Gastroesophageal sphincter (tissue), 4 donors: Measurements from ENCODE around the gene PAFAH1B1. TPM values are rescaled to one million over a fixed set of nuclear protein-coding genes. Genes with fewer than 3 reads are reported as not detected.
"Not testable (repeated sequence)": the region's sequence is repeated elsewhere in the genome, so short reads cannot be mapped to it uniquely, and the experiment has no call there.

Experiments used
- ATAC-seq: fragments of 150-250 bp; one replicate; pipeline ENCODE4 v1.9.1; 2016; ENCODE audit warnings: mild to moderate bottlenecking, moderate library complexity
- H3K27ac ChIP-seq, 4 donors: fragments of 200-600 bp; sonication (generic) in 3 of 4; 1 replicate in 3 of 4; 2 replicates in 1 of 4; pipeline ENCODE4 v1.5.1; 2016 to 2019
- H3K27me3 ChIP-seq: fragments of 200-600 bp; sonication (generic); one replicate; pipeline ENCODE4 v1.5.1; 2019
- H3K36me3 ChIP-seq, 2 donors: fragments of 200-600 bp; sonication (generic); one replicate each; pipeline ENCODE4 v1.5.1; 2019; ENCODE audit warnings: control low read depth in 1 of 2
- H3K4me1 ChIP-seq, 3 donors: fragments of 200-600 bp; sonication (generic); 1 replicate in 2 of 3; 2 replicates in 1 of 3; pipeline ENCODE4 v1.5.1; 2016 to 2019; ENCODE audit warnings: control low read depth in 2 of 3
- H3K4me3 ChIP-seq, 2 donors: fragments of 200-600 bp; sonication (generic); one replicate each; pipeline ENCODE4 v1.5.1; 2019; ENCODE audit warnings: mild to moderate bottlenecking in 1 of 2, moderate library complexity in 1 of 2
- H3K9me3 ChIP-seq, 3 donors: fragments of 200-600 bp; sonication (generic); one replicate each; pipeline ENCODE4 v1.5.1; 2017 to 2019; ENCODE audit warnings: control low read depth in 2 of 3
- CTCF ChIP-seq, 4 experiments: fragments of 200-600 bp in 2 of 4; fragments of 450-650 bp in 2 of 4; sonication (generic) in 1 of 4; IDR thresholded peaks; one replicate each; pipeline ENCODE4 v1.5.1; 2017 to 2019; ENCODE audit warnings: antibody characterized with exemption in 4 of 4, mild to moderate bottlenecking in 2 of 4, moderate library complexity in 2 of 4
- EP300 ChIP-seq: sonication (generic); formaldehyde crosslinking; IDR thresholded peaks from one replicate; pipeline ENCODE4 v1.6.1; 2017; ENCODE audit warnings: antibody characterized with exemption, mild to moderate bottlenecking
- POLR2A ChIP-seq, 2 donors: fragments of 450-650 bp; IDR thresholded peaks; one replicate each; pipeline ENCODE4 v1.6.1; 2017; ENCODE audit warnings: antibody characterized with exemption in 2 of 2, mild to moderate bottlenecking in 2 of 2, moderate library complexity in 1 of 2
- POLR2AphosphoS5 ChIP-seq: sonication (generic); formaldehyde crosslinking; IDR thresholded peaks from one replicate; pipeline ENCODE4 v1.6.1; 2017; ENCODE audit warnings: antibody characterized with exemption
- WGBS, 2 donors: methylation state at CpG; one replicate each; pipeline ENCODE4 v1.1.5; 2018; ENCODE audit warnings: low coverage in 1 of 2; 5-methylcytosine and 5-hydroxymethylcytosine counted together
- total RNA-seq, 4 donors: library from RNA; depleted of rRNA; stranded (reverse); fragments of >200 nt; gene quantifications; one replicate each; pipeline ENCODE4 v1.1.0, GENCODE V29; 2016

The PAFAH1B1 gene
- total RNA-seq, 4 donors from 2014 or later: 91.4 to 135 (median 115) TPM

DNA sequence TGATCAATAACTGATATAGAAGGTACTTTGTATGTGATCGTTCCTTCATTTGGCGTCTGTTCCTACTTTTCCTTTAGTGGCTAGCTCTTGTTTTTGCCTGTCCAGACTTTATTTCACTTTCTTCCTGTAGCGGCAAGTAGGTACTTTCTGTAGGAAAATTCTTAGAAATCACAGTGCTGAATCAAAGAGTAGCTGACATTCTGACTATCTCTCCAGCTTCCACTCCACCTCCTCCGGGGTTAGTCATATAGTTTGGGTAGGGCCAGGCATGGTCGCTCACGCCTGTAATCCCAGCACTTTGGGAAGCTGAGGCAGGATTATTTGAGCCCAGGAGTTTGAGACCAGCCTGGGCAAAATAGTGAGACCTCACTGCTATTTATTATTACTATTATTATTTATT, 29.9 kb upstream of the PAFAH1B1 start:
- Histone ChIP-seq H3K4me1 (no peaks in the 10 kb centered on the region), H3K4me3 (no peak overlapping the region), H3K36me3 (no peaks in the 10 kb centered on the region), H3K9me3 (peaks cover 0 to 3% (median 0%) of the 10 kb centered on the region in 3 donors), H3K27ac (no peak overlapping the region), H3K27me3 (no peaks in the 10 kb centered on the region)
- TF ChIP-seq POLR2A (IDR thresholded peaks at IDR 0.05) (no peak), POLR2AphosphoS5 (no peak)
- no peak for ATAC-seq
- 85 to 100% methylated on average over 5 of the region's 6 CpGs for WGBS, 2 donors

GRCh38 chr17:2564877-2565276, 28.6 kb upstream of the PAFAH1B1 start:
- TF ChIP-seq POLR2A (IDR thresholded peaks at IDR 0.05): no peak
- no peak for TF ChIP-seq POLR2AphosphoS5
- no peak for TF ChIP-seq CTCF (IDR thresholded peaks at IDR 0.05)
- no peak for TF ChIP-seq EP300
- H3K27ac ChIP-seq: no peak overlapping the region

DNA sequence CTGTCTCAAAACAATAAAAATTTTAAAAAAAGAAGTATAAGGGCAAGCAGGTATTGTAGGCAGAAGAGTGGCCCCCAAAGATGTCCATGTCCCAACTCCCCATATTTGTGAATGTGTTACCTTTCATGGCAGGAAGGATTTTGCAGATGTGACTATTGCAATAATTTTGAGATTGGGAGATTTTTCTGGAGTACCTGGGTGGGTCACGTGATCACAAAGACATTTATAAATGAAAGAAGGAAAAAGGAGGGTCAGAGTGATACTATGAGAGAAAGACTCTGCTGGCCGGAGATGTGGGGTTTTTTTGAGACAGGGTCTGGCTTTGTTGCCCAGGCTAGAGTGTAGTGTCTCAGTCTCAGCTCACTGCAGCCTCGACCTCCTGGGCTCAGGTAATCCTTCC, 27.4 kb upstream of the PAFAH1B1 start:
- ATAC-seq: no peak

More at GRCh38 chr17:2564877-2565276, 28.6 kb upstream of the PAFAH1B1 start:
- peaks cover 0 to 3% (median 0%) of the 10 kb centered on the region in 3 donors for H3K9me3 ChIP-seq
- WGBS, 2 donors: 75 to 90% methylated on average over 2 to 4 of the region's 5 CpGs
- no peak for ATAC-seq
- H3K4me3 ChIP-seq: no peak overlapping the region
- H3K36me3 ChIP-seq: no peaks in the 10 kb centered on the region
- no peaks in the 10 kb centered on the region for H3K4me1 ChIP-seq
- no peaks in the 10 kb centered on the region for H3K27me3 ChIP-seq

GRCh38 chr17:2571523-2572303, 21.7 kb upstream of the PAFAH1B1 start:
- H3K4me1 ChIP-seq: no peaks in the 10 kb centered on the region
- no peak for ATAC-seq
- no peak overlapping the region for H3K27ac ChIP-seq
- H3K4me3 ChIP-seq: no peak overlapping the region
- H3K9me3 ChIP-seq: no peaks in the 10 kb centered on the region
- no peaks in the 10 kb centered on the region for H3K36me3 ChIP-seq
- TF ChIP-seq EP300 (no peak), POLR2A (IDR thresholded peaks at IDR 0.05) (no peak), POLR2AphosphoS5 (no peak), CTCF (IDR thresholded peaks at IDR 0.05) (no peak)
- peaks cover 13% of the 10 kb centered on the region for H3K27me3 ChIP-seq
- 58 to 63% methylated on average over 2 to 4 of the region's 4 CpGs for WGBS, 2 donors

More for the DNA sequence above, 27.4 kb upstream of the PAFAH1B1 start:
- H3K27me3 ChIP-seq: no peaks in the 10 kb centered on the region
- H3K36me3 ChIP-seq: no peaks in the 10 kb centered on the region
- H3K4me3 ChIP-seq: no peak overlapping the region
- H3K27ac ChIP-seq: no peak overlapping the region
- H3K9me3 ChIP-seq: peaks cover 0 to 1% (median 0%) of the 10 kb centered on the region in 3 donors
- 77 to 81% methylated on average over 2 to 3 of the region's 3 CpGs for WGBS, 2 donors
- no peaks in the 10 kb centered on the region for H3K4me1 ChIP-seq
- TF ChIP-seq EP300: no peak

DNA sequence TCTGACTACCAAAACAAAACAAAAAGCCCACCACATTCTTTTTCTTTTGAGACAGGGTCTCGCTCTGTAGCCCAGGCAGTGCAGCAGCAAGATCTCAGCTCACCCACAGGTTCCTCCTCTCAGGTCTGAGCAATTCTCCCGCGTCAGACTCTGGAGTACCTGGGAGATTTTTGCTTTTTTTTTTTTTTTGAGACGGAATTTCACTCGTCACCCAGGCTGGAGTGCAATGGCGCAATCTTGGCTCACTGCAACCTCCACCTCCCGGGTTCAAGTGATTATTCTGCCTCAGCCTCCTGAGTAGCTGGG, 21.2 kb upstream of the PAFAH1B1 start:
- not testable (repeated sequence) for ATAC-seq, H3K4me1 ChIP-seq, H3K9me3 ChIP-seq, H3K4me3 ChIP-seq, H3K27ac ChIP-seq, H3K36me3 ChIP-seq
- peaks cover 18% of the 10 kb centered on the region for H3K27me3 ChIP-seq
- WGBS, 2 donors: 66 to 86% methylated on average over 3 to 5 of the region's 7 CpGs

DNA sequence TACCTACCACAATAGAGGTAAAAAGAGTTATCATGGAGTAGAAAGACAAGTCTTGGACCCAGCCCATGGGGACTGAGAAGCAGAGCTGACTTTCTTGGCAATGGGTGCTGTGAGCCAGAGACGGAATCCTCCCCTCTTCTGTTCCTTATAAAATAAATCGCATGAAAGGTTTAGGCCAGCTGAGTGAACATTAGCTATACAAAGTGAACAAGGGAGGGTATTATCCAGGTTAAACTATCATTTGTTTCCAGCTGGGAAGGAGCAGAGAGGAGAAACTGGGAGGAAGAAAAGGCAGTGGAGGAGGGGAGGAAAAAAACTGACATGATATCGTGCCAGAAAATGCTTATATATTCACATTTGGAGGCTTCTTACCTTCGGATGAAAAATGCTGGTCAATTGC, 13.3 kb upstream of the PAFAH1B1 start:
- Histone ChIP-seq H3K9me3 (no peaks in the 10 kb centered on the region), H3K36me3 (no peaks in the 10 kb centered on the region), H3K27me3 (peaks cover 29% of the 10 kb centered on the region), H3K4me1 (no peaks in the 10 kb centered on the region), H3K4me3 (no peak overlapping the region), H3K27ac (no peak overlapping the region)
- TF ChIP-seq CTCF (IDR thresholded peaks at IDR 0.05) (no peak), POLR2A (IDR thresholded peaks at IDR 0.05) (no peak), POLR2AphosphoS5 (no peak), EP300 (no peak)
- 23 to 32% methylated on average over 4 of the region's 4 CpGs for WGBS, 2 donors
- no peak for ATAC-seq
